ENCODE data around the gene C9orf85.
A peak's percentile ranks its signal among the peaks of the same experiment; 100 is the strongest.

C9orf85 gene

DNA sequence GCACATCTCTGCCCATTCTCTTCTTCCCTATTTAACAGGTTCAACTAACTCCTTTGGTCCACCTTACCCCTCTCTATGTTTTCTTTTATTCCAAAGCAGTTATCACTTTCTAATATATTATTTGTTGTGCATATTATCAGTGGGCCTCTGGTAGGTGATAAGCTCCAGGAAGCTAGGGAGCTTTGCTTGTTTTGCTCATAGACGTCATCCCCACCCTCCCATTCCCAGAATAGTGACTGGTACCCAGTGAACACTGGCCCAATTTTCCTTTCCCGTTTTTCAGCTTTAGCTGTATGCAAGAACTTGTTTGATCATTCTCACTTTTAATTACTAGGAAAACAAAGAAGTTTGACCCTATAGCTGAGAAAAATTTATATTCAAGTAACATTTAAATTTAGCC lies 7.4 kb upstream of the C9orf85 start:
- no peak for DNase-seq (ENCODE audit: low read depth in 2 of 2)

DNA sequence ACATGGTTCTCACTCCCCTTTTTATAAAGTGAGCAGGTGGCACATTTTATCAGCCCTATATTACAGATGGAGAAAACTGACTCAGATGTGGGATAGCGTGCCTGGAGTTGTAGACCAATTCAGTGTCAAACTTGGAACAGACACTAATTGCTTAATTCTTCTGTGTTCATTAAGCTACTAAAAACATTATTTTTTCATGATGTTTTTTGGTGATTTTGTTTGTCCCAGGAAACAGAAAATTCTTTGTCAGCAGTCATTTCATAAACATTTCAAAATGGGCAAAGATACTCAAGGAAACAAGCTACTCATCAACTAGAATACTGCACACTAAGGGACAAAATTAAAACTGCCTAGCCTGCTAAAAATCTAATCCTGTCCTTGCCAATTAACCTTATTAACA lies 2.6 kb upstream of the C9orf85 start:
- DNase-seq (ENCODE audit: low read depth in 2 of 2) = no peak

DNA sequence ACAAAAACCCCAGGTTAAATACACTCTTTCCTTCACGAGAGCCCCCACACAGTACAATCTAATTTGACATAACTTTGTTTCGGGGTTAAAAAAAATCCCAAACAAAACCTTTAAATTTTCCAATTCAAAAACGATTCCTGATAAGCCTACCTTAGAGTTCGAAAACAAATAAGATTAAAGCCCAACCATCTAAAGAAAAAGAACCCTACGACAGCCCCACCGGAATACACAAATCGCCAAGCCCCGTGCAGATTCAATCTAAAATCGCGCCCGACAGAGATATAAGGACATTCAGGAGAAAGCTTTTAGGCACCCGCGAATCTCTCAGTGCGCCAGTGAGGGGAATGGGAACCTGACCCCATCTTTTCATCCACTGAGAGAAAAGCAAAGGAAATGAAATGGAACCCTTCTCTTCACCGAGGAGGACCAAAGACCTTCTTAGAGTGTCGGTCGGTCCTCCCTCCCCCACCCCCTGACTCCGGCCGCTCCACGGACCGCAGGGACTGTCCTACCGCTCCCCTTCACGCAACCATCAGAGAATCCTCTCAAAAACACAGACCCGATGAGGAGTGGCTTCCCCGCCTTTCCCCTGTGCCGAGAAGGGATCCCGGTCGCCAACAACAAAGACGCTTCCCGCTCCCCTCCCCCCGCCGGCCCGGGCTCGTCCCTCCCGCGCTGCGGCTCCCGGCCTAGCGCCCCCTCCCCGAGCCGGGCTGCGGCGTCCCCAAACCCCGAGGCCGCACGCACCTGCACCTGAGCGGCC lies 1.4 kb upstream of the C9orf85 start:
- peak in 1 of 2 donors; percentile 26 for DNase-seq (ENCODE audit: low read depth in 2 of 2)

DNA sequence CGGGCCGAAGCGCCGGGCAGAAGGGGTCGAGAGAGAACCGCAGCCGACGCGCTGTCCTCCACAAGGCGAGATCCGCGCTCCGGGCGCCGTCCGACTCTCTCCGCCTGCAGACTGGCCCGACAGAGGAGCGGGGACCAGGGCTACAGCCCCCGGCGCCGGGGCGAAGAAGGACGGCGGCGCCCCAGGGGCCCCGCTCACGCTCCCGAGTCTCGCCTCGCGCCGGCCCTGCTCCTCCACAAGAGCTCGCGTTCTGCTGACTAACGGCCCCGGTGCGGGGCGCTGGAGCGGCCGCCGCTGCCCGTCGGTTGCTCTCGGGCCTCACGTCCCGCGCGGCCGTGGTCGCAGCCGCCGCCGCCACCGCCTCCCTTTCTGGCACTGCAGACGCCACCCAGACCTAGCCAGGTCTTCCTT lies 784 bp upstream of the C9orf85 start:
- DNase-seq (ENCODE audit: low read depth in 2 of 2) = no peak

DNA sequence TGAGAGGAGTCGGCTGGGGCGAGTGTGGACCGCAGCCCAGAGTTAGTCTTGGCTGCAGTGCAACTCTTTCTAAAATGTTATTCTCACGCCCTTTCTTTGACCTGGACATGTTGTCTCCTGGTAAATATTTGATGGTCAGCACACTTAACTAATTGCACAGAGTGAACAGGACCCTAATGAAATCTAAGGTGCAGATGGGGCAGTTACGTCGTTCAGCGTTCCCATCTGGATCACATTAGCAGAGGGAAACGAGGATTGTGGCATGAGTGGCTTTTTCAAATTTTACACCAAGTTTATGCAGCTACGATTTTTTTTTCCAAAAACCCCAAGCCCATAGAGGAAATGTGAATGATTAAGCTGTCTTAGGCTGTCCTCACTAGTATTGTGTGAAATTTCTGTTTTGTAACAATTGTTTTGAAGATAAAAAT lies 483 bp downstream of the C9orf85 start:
- DNase-seq (ENCODE audit: low read depth in 2 of 2) = no peak

DNA sequence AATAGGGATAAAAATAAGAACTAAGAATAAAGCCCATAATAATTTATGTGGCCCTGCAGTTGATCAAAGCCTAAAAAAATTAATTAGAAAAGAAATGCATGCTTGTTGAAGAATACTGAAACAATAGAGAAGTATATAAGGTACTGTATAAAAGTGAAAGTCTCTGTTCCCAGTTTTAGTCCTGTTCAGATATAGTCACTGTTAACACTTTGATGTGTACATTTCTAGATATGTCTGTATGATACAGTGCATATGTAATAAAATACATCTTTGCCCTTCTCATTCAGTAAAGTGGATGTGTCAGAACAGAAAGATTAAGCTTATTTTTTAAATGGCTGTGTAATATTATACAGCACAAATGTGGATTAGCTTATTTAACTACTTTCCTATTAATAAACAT lies 4.1 kb downstream of the C9orf85 start:
- DNase-seq (ENCODE audit: low read depth in 2 of 2) = no peak

DNA sequence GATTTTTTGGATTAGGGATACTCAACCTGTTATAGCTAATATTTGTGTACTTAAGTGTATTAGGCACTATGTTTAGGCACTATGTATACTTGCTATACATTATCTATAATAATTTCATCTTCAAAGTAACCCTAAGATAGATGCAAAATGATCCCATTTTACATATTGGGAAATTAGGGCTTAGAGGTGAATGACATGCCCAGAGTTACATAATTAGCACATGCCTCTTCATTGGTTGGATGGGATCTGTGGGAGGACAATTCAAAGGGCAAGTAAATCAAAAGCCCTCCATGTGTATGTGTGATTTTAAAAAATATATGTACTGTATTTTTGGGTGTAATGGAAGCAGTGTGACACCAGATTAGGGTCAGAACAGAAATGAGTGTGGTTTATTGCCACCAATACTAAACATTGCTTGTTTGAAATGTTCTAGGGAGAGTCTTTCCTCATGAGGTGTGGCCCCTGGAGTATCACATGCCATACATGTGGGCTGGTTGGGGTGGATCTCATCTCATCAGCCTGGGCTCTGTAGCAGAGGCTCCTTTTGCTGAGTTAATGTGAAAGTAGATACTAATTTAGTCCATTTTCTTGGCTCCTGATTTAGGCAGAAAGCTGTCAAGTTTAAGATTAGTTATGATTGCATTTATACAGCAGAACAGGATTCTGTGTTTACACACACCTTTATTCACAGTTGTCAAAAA lies 5.5 kb downstream of the C9orf85 start:
- no peak for DNase-seq (ENCODE audit: low read depth in 2 of 2)

DNA sequence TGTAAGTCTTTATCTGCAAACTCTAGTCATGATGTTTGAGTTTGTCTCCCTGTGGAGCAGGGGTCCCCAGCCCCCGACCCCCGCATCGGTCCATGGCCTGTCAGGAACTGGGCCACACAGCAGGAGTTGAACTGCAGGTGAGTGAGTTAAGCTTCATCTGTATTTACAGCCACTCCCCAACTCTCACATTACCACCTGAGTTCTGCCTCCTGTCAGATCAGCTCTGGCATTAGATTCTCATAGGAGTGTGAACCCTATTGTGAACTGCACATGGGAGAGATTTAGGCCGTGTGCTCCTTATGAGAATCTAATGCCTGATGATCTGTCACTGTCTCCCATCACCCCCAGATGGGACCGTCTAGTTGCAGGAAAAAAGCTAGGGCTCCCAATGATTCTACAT lies 7.0 kb downstream of the C9orf85 start:
- DNase-seq (ENCODE audit: low read depth in 2 of 2) = no peak

DNA sequence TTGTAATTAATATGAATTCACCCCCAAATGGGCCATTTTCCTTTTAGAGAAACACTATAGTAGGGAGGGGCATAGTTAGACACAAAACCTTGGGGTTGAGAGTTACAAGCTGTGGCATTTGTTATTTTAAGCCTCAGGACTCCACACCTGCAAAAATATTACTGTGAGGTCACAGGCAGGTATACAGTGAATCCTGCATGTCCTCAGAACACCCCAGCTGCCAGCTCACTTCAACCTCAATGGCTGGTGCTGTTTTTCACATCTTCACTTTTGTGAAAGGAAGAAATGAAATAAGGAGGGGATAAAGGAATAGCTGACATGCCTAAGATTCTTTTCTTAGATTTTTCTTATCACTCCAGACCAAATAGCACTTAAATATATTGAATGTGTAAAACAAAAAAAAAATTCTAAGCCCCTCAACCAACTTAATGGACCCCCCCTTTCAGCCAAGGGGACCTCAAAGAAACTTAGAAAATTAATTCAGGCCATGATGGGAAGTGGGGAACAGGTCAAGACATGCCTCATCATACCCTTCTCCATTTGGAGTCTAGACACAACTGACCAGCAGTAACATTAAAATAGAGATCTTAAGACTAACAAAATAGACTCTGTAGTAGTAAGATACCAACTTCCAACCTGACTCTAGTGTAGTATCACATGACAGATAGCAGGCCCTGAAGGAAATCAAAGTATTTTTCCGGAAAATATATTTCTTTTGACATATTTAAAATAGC lies 9.2 kb downstream of the C9orf85 start:
- no peak for DNase-seq (ENCODE audit: low read depth in 2 of 2)

DNA sequence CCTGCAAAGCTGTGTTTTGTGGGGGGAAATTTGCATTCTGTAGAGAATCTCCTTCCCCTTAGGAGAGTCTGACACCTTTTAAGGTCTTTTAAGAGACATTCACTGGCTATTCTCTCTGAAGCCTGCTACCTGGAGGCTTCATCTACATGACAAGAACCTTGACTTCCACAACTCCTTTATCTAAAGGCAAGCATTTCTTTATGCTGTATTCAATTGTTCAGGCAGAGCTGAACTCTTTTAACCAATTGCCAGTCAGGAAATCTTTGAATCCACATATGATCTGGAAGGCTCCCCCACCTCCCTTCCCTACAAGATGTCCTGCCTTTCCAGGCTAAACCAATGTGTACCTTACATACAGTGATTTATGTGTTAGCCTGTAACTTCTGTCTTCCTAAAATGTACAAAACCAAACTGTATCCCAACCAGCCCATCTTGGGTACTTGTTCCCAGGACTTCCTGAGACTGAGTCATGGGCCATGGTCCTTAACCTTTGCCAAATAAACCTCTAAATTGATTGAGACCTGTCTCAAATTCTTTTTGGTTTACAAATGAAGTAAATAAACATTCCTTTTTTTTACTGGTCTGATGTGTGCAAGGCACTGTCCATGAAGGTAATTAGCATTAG lies 9.9 kb downstream of the C9orf85 start:
- no peak for DNase-seq (ENCODE audit: low read depth in 2 of 2)

DNA sequence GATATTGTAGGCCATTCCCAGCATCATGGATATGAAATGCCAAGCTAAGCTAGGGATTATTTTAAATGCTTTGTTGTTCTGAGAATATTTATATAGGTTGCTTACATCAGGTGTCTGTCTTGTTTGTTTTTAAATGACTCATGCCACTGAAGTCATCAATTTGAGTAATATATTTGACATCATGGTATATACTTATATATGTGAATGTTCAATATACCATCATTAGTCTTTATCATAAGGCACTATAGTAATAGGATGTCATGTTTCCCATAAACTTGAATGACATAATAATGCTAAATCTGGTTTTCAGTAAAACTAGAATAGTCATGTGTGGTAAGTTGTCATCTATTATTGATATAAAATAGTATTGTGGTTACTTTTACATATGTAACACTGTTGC lies 13.1 kb downstream of the C9orf85 start:
- DNase-seq (ENCODE audit: low read depth in 2 of 2) = no peak

DNA sequence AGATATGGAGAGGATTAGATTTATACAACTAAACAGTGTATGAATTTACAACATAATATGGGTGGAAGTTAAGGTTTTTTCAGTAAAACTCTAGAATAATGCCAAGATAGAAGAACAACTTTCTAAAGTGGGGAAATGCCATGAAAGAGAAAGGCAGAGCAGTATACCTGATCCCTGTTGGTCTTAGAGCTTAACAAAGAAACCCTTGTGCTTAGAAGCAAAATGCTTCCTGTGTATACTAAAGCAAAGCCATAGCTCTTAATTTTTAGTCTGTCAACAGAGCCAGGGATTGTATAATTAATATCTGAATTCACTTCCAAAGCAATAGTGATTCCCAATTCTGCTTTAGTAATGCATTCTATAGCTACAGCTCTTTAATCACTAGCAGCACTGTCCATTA lies 14.4 kb downstream of the C9orf85 start:
- no peak for DNase-seq (ENCODE audit: low read depth in 2 of 2)

DNA sequence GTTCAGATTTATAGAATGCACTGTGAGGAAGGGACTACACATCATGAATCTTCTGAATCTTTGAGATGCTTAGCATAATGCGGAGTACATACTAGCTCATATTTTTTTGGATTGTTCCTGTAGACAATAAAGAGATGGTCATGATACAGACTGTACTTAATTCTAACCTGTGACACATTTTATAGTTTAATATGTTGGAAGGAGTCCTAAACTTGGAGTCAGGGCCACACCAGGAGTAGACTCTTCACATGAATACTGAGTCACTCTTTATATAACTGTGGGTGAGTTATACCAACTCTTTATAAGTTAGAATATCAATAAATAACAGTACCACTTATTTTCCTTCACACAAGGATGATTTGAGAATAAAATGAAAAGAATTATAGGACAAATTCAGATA lies 16.9 kb downstream of the C9orf85 start:
- no peak for DNase-seq (ENCODE audit: low read depth in 2 of 2)

DNA sequence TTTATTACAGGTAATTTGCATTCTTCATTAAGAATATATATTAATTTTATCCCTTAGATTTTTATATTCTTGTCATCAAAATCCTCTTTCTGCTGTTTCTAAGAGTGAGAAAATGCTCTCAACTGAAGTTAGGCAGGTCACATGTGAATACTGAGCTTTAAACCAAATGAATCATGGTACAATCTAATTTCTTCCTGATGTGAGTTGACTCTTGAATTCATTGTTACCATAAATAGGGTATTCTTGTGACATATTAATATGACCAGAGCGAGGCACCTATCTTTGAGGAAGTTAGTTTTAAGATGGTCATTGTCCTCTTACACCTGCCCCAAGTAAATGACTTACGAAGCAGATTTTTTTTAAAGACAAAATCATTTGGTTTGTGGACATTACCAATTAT lies 17.4 kb downstream of the C9orf85 start:
- no peak for DNase-seq (ENCODE audit: low read depth in 2 of 2)

DNA sequence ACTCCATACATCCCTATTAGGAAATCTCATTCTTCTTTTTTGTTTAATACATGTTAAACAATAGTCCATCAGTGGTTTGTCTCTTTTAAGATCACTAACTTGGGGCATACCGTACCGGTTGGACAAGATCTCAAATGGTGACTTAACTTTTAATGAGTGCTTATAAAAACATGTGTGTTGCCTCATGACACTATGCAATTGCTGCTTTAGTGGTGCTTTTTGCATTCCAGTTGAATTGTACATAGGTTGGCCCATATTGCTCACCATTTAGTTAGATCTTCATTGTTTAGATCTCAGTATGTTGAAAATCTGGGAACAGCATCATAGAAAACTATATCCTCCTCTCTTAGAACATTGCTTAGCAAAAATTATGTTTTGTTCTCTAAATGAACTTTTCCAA lies 17.8 kb downstream of the C9orf85 start:
- no peak for DNase-seq (ENCODE audit: low read depth in 2 of 2)

DNA sequence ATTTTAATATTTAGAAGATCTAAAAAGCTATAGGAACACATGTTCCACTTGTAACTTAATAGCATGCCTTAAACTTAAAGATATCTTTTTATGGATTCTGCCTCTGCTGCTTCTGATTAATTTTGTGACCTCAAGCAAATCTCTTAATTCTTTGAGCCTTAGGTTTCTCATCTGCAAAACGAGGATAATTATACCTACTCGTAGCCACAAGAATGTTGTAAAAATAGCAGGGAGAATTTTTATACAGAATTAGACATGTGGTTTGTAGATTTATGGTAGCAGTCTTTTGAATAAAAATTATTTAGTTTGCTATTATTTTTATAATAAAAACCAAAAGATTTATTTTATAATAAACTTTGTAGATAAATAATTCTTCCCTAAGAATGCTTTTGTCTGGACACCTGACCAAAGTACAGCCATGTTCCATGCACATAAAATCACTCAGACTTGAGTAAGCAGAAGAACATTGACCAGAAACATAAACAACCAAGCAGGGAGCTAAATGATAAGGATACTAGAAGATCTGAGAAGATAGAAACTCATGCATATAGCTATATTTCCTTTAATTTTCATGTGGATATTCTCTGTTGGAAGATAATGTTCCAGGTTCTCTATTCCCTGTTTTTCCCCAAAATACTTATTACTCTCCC lies 18.5 kb downstream of the C9orf85 start:
- DNase-seq (ENCODE audit: low read depth in 2 of 2) = no peak

DNA sequence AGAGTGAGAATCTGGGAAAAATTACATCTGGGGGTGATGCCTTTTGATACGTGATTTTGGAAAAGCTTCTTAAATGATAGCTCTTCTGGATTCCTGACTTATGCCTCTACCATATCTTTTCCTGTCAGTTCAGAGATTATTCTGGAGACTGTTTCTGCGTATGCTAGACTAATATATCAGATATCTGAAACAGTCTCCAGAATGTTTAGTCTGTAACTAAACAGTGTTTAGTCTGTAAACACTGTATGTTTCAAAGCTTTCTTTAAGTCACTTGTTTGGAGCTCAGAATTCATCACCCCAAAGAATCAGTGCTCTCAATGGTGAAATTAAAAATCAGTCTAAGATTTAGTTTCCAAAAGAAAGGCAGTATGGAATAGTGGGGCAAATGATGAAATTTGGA lies 19.7 kb downstream of the C9orf85 start:
- no peak for DNase-seq (ENCODE audit: low read depth in 2 of 2)

DNA sequence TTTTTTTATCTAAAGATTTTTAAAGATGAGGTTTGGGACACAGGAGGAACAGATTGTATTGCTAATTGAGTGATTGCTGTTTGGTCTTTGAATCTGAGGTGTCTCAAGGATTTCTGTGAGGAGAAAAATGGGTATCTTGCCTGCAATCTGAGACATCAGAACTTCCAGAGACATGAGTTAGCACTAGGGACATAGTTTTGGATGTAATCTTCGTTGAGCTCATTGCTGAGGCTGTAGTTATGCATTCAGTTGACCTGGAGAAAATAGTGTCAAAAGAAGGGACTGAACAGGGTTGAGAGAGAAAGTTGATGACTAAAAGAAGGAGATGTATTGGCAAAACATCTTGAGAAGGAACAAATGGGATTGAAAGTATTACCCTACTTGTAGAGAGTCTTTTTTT lies 24.6 kb downstream of the C9orf85 start:
- no peak for DNase-seq (ENCODE audit: low read depth in 2 of 2)

DNA sequence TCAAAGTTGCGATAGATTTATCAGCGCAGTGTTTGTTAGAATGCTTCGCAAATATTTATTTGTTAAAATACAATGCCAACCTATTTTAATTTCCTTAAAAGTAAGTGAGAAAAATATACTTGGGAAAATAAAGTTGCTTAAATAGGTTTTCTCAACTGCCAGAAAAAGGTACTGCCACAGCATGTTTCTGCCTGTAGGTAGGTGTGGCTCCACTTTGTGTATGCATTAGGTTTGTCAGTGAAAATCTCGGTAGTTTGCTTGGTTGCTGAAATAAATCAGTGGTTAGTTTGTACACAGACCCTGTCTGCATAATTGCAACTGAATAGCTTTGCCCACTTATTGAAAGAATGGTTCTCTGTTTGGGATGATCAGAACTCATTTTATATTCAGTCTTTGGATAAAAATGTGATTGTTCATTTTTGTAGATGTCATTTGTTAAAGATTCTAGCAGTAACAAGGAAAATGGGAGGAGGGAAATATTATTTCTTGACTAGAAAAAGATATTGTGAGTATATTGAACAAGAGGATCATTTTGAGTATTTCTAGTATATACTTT lies 25.7 kb downstream of the C9orf85 start:
- no peak for DNase-seq (ENCODE audit: low read depth in 2 of 2)

DNA sequence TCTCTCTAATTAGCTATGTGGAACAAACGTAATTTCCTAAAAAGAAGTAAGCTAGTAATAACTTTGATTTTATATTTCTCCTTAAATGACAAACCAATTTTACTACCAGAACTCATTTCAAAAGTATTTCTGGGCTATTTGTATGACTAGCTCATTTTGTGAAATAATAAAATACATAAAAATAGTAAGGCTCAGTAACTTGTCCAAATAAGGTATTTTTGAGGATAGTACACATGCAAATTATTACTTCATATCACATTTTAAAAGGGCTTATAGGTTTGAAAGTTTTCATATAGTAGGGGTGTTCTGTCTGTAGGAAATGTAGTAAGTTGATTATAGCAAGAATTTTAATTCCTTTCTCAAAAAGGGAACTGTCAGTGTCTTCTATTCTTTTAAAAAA lies 26.5 kb downstream of the C9orf85 start:
- no peak for DNase-seq (ENCODE audit: low read depth in 2 of 2)

DNA sequence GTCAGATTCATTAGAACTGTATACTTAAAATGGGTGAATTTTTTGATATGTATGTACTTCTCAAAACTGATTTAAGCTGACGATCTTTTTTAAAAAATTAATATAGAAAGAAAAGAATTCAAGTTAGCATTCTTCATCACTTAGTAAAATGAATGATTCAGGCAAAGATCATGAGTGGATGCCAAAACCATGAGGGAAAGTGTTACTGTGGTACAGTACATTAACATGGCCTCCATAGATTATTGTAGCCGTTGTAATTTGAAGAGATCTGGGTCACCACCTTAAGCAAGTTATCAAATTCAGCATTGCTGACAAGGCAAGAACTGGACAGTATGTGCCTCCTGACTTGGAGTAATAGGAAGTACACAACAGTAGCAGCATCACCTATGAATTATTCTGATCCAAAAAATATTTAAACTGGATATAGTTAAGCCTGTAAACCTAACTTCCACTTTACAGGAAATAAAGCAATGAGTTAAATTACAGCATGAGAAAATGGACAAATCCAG lies 29.7 kb downstream of the C9orf85 start:
- DNase-seq (ENCODE audit: low read depth in 2 of 2) = no peak
